NCI-H128 (cell line): ENCODE measurements around the gene NOS1AP.

ENCODE experiments used
- DNase-seq: peaks from one replicate; lab custom pipeline; 2025; ENCODE audit not compliant: unreplicated experiment; lab: John Stamatoyannopoulos, UW

NOS1AP gene

DNA sequence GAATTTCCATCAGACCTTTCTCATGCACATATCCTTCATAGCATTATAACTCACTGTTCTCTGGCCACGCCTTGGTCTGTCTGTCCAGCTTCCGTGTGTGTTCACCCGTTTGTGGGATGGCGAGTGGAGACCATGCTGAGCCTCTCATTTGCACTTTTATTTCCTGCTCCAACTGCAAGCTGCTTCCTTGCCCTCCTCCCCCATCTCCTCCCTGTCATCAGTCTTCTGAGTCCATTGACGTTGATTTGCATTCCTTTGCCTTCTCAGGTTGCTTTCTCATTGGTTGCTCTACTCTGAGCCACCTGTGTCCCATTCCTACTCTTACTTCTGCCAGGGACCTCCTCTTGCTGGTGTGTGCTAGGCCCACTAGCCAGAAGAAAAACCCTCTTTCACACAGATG is 146.4 kb downstream of the NOS1AP start:
- no peak for DNase-seq

DNA sequence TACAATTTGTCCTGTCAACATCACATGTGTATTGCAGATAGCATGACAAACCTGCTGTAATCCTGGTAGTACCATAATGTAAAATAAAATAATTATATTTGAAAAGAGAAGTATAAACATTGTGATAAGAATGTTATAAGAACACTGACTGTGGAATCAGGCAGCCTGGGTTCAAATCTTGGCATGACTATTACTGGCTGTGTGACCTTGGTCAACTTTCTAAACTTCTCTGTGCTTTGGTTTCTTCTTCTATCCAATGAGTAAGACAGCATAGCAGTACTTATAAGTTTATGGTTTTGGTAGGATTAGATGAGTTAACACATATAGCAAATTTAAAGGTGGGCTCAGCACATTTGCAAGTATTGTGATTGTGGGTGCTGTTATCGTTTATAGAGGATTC is 147.1 kb downstream of the NOS1AP start:
- DNase-seq: no peak

DNA sequence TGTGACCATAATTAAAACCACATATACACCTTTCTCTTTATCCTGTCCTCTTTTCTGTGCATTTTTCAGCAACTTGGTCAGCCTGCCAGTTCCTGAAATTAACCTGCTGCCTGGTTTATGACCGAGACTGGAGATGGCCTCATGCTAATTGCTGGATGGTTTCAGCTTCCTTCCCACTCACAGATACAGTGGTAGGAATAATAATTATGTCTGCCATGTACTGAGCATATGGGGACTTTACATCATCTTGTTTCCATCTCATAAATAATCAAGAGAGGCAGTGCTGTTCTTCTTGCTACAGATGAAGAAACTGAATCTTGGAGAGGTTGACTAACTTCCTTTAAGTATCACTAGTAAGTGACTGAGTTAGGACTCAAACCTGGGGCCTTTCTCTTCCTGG is 148.2 kb downstream of the NOS1AP start:
- DNase-seq: no peak

DNA sequence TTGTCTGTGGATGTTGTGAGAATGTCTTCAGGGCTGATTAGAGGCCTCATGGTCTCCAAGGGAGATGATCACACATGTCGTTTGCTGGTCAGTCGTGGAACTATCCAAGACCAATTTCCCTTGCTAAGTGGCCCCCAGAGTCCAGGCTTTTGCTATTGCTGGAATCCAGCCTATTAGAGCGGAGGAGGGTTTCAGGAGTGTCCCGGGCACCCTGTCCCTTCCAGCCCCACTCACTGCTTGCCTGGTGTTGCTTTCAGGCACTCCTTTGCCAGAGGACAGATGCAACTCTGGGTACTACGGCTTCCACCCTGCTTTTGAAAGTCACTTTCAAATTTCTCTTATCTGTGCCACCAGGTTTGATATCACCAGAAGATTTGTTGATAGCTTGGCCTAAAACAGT is 149.1 kb downstream of the NOS1AP start:
- no peak for DNase-seq

DNA sequence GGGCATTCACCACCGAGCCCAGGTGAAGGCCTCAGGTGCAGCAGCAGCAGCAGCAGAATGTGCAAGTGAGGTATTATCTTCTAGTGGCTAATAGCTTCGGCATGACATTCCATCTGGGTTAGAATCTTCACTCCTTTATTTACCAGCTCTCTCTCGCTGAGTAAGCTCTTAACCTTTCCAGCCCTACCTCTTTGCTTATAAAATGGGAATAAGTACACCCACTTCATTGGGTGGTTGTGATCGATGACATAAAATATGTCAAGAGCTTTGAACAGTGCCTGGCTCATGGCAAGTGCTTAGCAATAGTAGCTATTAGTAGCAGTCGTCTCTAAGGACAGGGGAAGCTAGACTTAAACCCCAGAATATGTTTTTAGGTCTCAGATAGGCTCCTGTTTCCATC is 149.5 kb downstream of the NOS1AP start:
- DNase-seq: peak; percentile 54

DNA sequence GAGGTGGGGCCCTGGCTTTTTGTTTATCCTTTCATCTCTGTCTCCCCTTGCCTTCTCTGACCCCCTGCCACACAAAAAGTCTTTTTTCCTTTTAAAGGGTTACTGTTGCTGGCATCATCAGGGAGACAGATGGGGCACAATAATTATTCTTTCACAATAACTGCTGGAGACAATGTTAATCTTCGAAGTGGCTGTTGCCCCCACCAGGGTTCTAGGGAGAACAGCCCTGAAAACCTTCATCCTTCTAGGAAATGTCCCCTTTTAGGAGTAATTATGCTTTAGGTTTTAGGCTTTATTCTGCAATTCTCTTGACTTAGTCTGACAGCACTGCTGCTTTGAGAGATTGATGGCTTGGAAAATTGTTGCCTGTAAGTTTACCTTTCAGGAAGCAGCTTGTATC is 150.0 kb downstream of the NOS1AP start:
- DNase-seq: no peak

DNA sequence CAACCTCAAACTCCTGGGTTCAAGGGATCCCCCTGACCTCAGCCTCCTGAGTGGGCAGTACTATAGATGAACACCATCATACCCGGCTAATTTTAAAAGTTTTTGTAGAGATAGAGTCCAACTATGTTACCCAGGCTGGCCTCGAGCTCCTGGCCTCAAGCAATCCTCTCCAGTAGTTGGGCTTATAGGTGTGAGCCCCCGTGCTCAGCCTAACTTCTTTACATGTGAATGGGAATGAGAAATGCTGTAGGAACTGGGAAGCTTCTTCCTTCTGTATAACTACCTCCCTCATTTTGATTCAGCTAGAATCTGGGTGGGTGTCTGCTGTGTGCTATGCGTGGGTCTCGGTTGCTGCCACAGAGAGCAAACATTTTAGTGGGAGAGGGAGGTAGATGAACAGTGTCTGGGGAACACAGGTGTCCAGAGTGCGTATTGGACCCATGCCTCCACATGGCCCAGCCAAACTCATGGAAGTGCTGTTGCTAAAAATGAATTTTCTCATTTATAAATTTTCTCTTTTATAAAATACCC is 150.6 kb downstream of the NOS1AP start:
- DNase-seq: no peak

DNA sequence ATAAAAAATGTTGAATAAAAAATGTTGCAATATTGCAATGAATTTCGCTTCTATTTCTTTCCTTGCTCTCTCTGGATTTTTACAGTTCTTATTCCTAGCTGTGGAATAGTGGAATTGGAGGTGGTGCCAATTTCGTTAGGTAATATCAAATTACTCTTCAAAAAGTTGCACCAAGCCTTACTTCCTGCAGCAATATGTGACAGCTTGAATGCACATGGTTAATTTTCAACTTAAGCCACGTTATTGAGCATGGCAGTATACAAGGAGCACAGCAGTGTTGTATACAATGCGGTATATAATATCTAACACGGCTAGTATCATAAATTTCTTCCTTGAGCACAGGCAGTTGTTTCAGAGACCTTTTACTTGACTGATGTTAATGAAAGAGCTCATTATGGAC is 152.5 kb downstream of the NOS1AP start:
- no peak for DNase-seq

DNA sequence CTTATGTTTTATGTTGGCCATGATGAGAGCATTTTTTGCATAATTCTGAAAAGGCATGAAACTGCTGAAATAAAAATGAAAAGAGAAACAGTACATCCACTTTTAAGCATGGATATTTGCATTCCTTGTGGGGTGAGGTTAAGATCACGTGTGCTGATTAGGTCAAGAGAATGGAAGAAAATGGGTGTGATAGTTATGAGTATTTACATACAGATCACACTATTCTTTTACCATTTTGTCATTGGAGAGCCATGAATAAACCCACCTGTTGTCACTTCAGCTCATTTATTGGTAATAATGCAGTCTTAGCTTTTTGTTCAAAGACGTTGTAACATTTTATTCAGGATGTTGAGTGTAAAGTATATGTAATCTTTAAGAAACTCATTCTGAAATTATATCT is 153.2 kb downstream of the NOS1AP start:
- no peak for DNase-seq

DNA sequence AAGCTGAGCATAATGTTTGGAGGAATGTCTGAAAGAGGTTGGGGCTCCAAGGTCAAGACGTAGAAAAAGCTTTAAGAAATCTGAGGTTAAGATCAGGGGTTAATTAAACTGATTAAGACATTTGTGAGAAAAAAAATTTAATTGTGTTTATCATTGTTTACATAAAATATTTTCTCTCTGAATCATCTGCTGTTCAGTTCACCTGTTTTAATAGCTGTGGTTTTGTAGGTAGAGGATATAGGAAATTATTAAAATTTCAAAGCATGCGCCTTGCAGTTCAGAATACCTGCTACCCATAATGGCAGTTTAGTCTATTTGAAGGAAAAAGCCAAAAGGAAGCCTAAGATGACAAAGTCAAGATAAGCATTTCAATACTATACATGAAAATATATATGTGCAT is 154.0 kb downstream of the NOS1AP start:
- no peak for DNase-seq

DNA sequence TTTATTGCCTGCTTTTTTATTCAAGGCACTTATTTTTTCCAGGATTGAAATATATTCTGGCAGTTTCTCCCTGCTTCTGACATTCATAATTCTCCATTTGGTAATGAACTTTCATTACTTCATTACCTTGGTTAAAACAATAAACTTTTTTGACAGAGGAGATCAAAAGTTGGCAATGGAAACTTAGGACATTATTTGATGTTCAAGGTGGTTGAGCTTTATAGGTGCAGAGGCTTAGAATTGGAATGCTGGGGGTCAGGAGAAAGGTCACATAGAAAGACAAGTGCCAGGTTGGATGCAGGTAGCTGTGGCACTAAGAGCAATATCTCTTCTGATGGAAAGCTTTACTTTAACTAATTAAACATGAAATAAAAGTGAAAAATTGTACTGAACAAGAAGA is 154.8 kb downstream of the NOS1AP start:
- no peak for DNase-seq

DNA sequence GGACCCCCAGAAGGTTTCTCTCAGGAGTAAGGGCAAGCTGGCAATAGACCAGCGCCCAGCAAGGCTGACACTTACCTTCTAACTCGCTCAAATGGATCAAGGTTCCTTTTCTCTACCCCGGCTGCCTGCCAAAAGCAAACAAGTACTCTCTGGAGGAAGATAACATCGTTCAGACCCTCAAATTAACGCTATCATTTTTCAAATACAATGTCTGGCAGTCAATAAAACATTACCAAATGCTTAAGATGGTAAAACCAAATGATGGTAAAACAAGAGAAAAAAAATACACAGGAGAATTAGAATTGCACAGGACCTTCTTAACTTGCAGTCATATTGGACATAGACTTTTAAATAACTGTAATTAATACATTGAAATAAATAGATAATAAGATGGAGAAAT is 159.1 kb downstream of the NOS1AP start:
- DNase-seq: no peak

DNA sequence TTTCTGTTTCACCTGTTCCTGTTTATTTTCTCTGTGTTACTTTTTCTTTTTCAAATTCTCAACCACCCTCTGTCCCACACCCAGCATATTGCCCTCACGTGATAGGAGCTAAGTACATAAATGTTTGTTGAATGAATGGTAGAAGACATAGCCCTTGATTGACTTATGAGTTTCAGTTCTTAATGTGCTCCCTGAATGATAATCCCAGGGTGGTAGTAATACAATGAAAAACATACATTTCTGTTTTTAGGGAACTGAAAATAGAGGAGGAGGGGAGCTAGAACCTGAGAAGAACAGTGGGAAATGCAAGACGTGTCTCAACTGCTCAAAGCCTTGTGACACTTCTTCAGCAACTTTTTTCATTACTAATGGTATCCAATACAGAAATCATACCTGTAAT is 160.1 kb downstream of the NOS1AP start:
- DNase-seq: no peak

DNA sequence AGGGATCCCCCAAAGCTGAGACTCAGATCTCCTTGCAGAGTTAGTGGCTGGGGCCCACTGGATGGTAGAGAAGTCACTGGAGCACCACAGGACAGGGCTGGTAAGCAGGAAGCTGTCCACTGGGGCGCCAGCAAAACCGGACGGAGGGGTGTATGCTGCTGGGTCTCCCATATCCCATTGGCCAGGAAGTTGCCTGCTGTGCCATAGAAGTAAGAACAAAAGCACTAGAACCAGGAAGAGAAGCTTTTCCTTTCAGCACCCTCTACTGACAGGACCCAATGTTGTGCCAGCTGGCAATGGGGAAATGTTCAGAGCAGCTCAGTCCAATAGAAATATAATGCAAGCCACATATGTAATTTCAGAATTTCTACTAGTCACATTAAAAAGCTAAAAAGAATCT is 160.6 kb downstream of the NOS1AP start:
- DNase-seq: no peak

DNA sequence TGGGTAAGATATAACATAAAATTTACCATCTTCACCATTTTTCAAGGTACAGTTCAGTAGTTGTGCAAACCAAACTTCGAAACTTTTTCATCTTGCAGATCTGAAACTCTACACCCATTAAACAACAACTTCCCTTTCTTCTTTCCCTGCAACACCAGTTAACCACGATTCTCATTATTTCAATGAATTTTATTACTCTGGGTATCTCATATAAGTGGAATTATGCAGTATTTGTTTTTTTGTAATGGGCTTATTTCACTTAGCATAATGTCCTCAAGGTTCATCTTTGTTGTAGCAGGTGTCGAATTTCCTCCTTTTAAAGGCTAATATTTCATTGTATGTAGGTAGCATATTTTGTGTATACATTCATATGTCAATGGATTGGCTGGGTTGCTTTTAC is 161.0 kb downstream of the NOS1AP start:
- DNase-seq: no peak

DNA sequence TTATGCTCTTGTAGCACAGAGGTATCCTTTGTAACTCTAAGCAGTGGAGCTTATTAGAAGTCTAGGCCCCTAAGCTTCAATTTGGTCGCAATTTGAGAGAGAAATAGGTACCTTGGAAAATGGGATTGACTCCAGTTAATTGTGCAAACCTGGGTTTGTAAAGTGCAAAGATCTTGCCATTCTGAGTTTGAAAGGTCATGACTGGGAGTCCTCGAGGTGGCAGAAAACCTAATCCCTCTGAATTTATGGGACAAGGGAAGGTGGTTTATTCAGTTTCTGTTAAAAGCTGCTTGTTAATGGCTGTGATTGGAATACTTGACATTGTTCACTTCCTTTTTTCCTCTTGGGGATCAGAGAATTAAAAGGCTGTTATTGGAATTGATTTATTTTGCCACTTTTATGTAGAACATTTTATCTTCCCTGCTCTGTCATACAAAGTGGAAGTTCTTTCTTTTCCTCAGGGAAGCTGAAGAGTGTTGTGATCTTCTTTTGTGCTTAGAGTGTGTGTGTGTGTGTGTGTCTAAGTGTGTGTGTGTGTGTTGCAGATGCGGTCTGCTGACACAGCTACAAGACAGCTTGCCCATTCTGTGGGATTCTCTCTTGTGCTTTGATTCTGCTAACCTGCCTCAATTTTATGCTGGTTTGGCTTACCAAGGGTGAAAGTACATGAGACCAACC is 162.7 kb downstream of the NOS1AP start:
- DNase-seq: no peak

DNA sequence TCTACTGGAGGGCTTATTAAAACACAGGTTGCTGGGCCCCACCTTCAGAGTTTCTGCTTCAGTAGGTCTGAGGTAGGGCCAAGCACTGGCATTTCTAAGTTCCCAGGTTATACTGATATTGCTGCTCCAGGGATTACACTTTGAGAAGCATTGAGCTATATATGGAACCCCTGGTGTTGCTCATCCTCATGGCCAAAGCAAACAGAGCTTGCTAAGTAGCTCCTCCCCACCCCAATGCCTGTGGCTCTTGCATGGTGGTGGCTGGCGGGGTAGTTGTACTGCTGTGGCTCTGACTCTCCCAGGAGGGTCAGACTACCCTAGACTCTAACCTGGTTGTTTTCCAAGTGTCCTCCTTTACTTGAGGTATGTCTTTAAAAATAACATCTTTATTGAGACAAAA is 163.6 kb downstream of the NOS1AP start:
- DNase-seq: no peak

DNA sequence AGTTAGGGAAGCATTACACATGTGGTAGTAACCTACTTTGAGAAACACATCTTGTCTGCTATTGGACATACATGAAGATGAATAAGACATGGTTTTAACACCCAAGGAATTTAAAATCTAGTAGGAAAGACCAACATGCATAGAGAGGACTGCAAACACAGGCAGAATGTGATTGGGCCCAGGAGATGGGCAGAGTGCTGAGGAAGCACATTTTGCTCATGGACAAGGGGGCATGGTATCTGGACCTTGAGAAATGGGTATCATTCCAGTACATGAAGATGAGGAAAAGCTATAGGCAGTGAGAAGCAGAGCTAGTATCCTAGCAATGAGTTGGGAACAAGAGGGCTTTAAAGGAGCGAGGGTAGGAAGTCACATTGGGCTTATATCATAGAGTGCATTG is 164.4 kb downstream of the NOS1AP start:
- DNase-seq: no peak

DNA sequence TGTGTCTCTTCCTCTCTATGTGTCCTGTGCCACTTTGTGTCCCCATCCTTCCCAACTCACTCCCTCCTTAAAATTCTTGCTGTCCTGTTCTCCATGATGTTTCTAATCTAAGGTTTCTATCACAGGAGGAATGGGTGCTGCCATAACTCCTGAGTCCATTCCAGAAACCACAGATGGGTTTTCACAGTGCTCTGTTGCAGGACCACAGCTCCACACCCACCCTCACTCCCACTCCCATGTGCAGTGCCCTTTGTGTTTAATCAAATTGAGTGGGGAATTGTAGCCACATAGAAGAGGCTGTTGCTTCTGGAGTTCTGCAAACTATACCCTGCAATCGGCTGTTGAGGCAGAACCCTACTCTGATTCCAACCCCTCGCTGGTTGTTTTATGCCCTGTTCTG is 165.1 kb downstream of the NOS1AP start:
- no peak for DNase-seq

DNA sequence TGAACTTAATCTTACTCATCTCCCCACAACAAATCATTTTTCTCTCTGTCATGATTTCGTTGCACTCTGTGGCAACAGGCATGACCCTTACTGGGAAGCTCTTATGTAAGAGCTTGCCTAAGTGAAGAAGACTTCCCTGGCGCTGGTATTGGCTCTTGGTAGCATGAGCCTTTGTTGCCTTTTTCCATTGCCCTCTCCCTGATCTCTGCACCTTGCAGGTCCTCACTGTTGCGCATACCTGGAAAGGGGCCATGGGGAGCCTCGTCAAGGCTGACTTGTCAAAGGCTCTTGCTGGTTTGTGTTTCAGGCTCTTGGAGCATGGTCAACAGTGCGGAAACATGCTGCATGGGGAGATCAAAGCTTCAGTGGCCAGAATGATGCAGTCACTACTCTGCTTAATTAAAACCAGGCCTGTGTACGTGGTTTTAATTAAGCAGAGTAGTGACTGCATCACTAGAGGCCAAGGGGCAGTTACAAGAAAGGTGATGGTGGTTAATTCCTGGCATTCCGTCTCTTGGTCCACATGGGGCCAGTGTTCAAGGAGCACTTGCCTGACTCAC is 165.8 kb downstream of the NOS1AP start:
- no peak for DNase-seq

DNA sequence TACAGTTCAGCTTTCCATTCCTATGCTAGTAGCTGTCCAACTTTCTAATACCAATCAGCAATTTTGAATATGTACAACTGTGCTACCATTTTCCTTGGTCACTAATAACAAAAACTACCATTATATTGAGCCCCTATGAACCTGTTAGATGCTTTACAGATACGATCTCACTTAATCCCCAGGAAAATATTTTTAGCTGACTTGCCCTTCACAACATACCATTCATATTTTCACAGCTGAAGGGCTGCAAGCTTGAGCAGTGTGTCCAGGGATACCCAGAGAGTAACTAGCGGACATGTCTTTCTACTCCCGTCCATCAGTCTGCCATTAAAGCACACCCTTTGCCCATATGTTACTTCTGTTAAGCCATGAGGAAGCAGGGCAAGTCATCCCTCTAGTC is 166.7 kb downstream of the NOS1AP start:
- no peak for DNase-seq

DNA sequence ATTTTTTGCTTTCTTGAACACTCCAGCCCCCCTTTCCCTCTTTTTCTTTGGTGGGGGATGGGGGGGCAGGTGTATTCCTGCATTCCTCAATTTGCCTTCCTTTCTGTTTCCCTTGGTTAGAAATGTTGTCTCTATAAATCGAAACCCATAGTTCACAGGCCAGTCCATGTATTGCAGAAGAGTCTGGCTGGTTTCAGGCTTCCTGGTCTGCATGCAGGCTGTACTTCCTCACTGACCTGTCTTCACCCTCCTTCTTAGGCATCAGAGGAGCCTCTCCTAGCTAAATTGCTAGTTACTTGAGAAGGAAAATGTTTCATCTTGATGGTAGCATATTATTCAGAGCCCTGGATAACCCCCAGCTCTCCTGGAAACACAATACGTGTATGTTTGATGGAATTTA is 167.1 kb downstream of the NOS1AP start:
- DNase-seq: no peak

DNA sequence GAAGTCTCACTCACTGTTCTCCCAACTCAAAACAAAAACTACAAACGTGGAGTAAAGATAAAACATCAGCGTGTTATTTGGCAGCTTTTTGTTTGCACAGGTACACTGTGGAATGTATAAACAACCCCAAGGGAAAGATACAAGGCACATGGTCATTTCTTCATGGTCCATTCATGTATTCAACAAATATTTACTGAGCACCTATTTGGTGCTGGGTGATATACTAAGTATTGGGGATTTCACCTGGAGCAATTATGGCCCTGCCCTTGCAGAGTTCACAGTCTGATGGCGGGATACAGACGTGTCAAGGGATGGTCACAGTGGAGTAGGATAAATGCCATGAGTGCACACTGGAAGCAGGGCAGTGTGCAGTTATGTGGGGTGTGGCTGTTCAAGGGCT is 171.1 kb downstream of the NOS1AP start:
- DNase-seq: no peak
